Activated CD4-positive, alpha-beta T cell treated with anti-CD3 and anti-CD28 coated beads for 24 hours (primary cell): Measurements from ENCODE around the gene IL1RAPL1.
"Not testable (repeated sequence)": the region's sequence is repeated elsewhere in the genome, so short reads cannot be mapped to it uniquely, and the experiment has no call there.

Source experiments
- DNase-seq, 2 donors: peaks; one replicate each; pipeline ENCODE4 v3.0.0-alpha.2; 2020; ENCODE audit warnings: low read depth in 2 of 2

Gene IL1RAPL1

DNA sequence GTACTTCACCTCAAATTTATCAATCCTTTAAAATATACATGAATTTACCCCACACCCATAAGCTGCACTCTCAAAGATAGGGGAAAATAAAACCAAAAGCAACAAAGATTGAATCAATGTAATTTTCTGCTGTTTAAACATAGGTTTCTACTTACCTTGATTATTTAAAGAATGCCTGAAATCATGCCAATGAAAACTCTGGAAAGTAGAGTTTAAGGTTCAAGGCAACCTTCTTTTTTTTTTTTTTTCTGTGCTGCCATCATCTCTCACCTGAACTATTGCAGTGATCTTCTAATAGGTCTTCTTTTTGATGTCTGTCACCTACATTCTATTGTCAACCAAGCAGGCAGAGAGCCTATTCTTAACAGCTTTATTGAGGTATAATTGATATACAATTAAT is 682.1 kb downstream of the IL1RAPL1 start:
- DNase-seq: no peak

DNA sequence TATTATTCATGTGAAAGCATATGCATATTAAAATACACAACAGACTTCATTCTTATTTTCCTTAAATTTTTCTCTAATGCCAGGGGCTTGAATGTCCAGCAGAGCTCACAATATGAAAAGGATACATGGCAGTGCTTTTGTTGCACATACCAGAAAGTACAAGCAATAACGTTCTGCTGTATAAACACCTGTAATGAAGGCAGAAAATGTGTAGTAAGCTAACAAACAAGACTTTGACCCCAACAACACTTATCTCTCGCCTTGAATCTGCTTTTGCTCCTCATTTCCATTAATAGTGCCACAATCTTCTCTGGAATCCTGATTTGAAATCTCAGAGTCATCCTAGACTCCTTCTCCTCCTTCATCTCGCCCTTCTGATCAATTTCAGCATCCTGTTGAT is 687.3 kb downstream of the IL1RAPL1 start:
- DNase-seq: no peak

DNA sequence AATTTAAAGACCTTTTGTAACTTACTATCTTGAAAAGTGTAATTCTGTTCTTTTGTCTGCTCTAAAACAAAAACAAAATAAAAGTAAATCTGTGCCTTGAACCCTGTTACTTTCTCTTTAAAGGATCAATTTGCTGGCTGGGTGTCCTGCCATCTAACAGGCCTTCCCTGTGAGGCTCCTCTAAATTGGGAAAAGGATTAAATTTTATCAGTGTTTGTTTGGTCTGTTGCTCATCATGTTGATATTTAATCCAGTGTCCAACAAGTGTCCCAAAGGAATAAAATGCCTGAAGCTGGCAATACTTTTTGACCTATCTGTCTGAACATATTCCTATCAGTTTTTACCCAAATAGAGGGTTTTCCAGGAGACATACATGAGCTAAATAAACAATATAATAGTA is 688.7 kb downstream of the IL1RAPL1 start:
- no peak for DNase-seq

DNA sequence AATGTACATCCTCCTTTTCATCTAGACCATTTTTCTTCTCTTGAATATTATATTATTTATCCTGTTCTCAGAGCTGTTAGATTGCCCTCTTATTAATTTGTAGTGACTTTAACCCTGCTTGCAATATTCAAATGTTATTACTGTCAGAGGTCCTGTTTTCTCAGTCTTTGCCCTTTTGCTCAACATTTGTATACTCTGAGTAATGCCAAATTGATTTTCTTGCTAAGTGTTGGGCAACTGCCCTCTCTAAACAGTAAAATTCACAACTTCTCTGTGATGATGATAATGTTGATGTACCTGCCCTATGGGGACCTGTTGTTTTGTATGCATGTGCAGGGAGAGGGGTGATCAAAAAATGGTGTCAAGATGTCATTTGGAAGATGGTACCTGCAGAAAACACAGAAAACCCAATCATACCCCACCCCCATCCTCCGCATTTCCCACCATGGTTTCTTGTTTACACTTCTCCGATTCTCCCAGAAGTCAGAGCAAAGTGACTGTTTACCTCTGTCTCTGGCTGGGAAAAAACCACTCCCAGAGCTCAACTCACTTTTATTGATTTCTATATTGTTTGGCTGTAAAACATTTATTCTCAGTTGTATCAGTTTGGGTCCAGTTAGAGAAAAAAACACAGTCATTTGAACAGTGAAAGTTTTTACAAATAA is 694.0 kb downstream of the IL1RAPL1 start:
- no peak for DNase-seq

DNA sequence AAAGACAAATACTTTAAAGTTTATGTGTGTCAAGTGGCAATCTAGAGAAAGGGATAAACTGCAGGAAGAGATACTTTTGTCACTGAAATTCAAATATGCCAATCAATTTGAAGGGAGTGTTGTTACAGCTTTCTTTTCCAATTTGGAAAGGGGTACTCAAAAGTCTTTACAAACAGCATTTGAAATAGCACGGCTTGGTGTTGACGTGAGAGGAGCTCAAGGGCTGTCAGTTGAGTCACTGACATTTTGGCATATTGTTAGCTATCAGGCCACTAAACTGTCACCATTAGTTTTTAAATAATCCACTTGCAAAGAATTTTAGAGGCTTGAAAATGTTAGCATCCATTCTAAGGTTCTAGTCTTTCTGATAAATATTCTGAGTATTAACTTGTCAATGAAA is 698.4 kb downstream of the IL1RAPL1 start:
- no peak for DNase-seq

DNA sequence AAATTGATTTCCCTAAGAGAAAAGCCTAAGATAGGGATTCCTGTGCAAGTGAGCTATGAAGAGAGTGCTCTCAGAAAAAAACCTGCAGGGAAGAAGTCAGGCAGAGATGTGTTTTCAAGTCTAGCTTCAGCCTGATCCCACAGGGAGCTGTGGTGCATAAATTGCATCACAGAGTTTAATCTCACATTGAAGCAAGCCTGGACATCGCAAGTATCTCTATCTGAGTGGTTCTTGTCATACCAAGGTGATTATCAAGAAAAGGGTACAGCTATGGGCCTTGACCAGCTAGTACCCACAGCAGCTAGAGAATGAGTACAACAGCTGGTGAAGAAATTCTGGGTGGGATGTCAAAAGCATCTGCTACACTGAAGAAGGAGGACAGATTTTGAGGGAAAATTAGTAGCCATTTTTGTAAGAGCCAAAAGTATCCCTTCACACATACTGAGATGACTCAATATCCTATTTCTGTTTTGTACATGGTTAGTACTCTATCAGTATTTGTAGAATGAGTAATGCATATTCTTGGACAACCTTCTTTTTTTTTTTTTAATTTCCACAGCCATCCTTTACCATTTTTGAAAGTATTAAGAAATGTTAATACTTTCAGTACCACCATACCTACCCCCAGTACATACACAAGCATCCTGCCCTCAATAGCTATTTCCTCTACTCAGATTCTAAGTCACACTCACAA is 708.9 kb downstream of the IL1RAPL1 start:
- DNase-seq: no peak

DNA sequence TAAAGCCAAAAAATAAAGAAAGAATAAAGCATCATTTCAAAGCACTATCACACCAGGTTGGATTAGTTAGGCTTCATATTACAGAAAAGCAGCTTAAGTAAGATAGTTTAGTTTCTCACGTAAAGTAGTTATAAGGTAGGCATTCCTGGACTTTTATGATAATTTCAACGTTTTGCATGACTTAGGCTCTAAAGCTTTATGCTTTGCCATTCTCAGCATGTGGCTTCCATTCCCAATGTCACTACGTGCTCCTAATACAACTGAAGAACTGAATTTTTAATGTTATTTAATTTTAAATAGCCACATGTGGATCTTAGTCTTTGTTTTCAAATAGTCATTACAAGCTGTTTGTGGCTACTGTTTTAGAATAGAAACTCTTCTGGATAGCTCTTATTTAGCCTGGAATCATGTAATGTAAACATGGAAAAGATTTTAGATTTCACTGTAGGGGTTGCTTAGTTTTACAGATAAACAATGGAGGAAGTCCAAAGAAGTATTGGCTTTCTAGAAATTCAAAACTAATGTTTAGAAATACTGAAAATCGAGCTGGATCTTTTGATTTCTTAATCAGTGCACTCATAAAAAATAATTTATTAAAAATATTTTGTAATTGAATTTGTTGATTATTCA is 710.0 kb downstream of the IL1RAPL1 start:
- DNase-seq: no peak

DNA sequence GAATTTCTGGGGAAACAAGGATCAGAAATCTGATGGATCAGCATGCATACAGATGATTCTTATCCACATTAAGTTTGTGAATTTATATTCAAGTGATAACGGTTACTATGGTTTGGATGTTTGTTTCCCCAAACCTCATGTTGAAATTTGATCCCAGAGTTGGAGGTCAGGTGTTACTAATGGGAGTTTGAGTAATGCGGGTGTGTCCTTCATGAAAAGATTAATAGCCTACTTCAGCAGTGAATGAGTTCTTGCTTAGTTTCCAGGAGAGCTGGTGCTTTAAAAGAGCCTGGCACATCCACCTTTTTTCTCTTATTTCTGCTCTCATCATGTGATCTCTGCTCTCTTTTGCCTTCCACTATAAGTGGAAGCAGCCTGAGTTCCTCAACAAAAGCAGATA is 712.4 kb downstream of the IL1RAPL1 start:
- DNase-seq: no peak

DNA sequence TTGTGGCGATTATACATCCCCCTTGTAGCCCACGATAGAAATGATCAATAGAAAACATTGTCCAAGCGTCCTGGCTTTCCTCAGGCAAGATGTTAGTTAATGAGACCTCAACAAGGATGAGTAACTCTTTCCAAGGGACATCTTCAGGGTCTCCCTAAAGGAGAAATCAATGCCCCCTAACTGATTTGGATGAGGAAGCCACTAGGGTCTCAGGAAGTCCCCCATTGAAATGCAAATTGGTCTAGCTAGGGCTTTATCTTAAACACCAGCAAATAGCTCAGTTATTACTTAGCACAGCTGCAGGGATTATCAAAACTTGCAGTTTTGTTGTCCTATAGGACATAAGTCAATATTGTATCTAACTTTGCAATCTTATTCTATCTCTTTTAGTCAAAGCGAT is 721.5 kb downstream of the IL1RAPL1 start:
- no peak for DNase-seq

DNA sequence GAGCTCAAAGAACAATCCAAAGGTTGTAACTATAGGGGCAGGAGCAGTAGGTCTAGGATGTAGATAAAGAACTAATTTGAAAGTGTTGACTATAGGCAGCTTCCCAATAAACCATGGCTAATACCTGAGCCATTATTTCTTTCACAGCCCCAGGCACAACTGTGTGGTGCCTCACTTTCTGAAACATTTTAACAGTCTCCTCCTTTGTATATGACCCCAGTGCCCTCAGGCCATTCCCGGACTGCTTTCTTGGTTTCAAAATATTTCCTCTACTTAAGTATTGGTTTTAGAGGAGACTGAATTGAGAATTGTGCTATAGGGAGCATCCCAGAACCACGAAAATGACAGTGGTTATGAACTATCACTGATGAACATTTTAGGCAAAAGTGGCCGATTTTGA is 728.7 kb downstream of the IL1RAPL1 start:
- no peak for DNase-seq

DNA sequence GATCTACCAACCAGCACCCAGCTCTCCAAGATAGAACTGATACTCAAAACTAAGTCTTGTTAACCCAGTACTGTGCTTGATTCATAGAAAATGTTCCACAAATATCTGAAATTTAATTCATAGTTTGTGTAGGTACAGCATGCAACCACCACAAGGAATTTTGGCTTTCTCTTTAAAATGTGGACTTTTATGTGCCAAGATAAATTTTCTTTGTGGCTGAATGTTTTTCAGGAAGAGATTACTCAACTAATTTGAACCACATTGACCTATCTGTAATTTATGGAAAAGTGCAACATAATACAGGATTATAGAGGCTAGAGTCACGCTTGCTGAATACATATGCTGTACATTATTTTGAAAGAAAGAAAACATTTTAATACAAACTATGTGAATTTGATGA is 730.8 kb downstream of the IL1RAPL1 start:
- no peak for DNase-seq

DNA sequence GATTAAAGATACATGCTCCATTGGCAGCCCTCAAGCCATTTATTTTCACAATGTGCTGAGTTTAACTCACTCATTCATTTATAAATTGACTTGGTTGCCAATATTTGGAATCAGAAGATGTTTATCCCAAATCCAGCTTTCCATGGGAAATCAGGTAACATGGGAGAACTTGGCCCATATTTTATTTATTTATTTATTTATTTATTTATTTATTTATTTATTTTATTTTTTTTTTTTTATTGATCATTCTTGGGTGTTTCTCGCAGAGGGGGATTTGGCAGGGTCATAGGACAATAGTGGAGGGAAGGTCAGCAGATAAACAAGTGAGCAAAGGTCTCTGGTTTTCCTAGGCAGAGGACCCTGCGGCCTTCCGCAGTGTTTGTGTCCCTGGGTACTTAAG is 745.2 kb downstream of the IL1RAPL1 start:
- not testable (repeated sequence) for DNase-seq

DNA sequence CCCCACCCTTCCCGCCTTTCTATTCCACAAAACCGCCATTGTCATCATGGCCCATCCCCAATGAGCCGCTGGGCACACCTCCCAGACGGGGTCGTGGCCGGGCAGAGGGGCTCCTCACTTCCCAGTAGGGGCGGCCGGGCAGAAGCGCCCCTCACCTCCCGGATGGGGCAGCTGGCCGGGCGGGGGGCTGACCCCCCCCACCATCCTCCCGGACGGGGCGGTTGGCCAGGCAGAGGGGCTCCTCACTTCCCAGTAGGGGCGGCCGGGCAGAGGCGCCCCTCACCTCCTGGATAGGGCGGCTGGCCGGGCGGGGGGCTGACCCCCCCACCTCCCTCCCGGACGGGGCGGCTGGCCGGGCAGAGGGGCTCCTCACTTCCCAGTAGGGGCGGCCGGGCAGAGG is 745.8 kb downstream of the IL1RAPL1 start:
- DNase-seq: not testable (repeated sequence)

DNA sequence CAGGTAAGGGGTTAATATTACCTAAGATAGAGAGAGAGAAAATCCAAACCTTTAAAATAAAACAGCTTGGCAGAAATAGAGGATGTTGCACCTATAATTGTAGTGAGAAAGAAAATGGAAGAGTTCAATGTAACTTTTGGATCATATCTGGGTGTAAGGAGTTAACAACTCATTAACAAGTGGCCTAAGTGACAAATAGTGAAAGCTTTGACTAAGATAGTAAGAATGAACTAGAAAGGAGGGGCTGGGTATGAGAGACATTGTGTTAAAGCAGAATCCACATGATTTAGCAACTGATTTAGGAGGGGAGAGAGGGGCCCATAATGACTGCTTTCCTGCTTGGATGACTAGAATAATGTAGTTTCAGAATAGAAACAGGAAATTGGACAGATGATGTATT is 761.0 kb downstream of the IL1RAPL1 start:
- no peak for DNase-seq

DNA sequence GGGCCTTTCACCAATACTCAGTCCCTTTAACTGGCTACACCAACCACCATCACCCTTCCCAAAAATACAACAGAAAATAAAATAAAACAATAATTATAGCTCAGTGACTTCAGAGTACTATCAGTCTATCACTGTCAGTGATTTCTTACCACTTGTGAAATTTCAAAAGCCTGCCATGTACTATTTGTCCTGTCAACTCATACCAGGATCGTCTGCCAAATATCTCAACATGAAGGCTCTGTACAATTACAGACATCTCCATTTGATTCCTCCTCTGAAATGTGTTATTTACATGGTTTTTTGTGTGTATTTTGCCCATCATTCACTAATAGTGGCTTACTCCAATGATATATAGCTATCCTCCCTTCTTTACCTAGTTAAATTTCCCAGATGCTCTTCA is 772.0 kb downstream of the IL1RAPL1 start:
- no peak for DNase-seq

DNA sequence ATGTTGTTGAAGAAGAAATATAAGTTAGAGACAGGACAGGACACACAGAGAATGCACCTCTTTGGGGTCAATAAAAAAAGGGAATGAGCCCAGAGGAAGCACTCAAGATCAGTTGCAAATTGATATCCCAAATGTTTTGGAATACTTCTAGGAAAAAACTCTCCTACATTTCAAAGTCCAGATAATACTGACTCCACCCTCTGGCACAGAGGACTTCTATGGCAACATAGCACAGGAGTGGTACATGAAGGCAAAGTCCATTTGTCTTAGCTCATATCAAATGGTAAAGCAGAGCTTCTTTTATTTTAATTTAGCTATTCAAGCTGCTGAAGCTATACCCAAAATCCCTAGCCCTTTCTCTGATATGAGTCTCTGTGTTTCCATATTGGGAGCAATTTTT is 787.5 kb downstream of the IL1RAPL1 start:
- not testable (repeated sequence) for DNase-seq

DNA sequence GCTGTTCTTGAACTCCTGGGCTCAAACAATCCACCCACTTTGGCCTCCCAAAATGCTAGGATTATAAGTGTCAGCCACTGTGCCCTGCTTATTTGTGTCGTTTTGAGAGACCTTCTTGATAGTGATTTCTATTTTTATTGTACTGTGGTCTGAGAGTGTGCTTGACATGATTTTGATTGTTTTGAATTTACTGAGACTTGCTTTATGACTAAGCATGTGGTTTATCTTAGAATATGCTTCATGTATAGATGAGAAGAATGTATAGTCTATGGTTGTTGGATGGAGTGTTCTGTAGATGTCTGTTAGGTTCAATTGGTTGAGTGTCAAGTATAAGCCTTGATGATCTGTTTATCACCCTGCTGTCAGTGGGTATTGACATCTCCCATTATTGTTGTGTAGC is 789.3 kb downstream of the IL1RAPL1 start:
- DNase-seq: no peak

DNA sequence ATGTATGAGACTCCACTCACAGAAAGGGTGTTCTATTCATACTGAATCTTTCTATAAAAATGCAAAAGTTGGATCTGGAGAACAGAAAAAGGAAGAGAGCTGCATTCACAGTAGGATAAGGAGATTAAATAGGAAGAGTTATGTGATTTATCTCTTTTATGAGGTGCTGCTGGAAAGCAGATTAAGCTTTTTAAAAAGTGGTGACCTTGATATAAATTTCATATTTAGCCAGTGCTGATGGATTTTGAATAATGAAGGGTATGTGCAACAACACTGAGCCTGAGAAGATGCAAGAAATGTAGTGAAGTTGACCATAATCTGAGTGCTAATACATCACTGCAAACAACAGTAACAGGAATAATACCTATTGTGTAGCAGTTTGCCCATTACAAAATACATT is 795.6 kb downstream of the IL1RAPL1 start:
- DNase-seq: no peak

DNA sequence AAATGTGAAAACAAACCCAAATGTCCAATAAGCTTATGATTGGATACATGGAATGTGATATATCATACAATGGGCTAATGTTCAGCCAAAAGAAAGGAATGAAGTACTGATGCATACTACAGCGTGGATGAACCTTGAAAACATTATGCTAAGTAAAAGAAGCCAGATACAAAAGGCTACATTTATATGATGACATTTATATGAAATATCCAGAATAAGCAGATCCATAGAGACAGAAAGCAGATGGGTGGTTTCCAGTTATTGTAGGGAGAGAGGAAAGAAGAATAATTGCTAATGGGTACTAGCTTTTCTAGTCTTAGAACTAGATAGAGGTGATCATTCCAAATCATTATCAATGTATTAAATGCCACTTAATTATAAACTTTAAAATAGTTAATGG is 801.3 kb downstream of the IL1RAPL1 start:
- no peak for DNase-seq

DNA sequence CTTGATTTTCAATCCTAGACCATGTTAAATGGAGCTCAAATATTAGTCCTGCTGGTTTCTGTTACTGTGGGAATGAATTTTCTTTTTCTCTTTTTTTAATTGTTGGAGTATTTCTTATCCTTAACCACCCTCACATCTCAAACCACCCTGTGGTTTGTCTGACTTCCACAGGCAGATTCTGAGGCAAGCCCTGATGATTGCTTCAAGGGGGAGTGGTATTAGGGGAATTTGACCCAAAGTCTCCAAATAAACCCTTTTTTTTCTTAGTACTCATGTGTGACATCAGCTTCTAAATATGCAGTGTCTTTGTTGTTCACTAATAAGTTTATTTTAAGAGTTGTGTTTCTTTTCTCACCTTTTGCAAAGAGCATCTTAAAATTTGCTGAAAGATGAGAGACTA is 810.3 kb downstream of the IL1RAPL1 start:
- no peak for DNase-seq

DNA sequence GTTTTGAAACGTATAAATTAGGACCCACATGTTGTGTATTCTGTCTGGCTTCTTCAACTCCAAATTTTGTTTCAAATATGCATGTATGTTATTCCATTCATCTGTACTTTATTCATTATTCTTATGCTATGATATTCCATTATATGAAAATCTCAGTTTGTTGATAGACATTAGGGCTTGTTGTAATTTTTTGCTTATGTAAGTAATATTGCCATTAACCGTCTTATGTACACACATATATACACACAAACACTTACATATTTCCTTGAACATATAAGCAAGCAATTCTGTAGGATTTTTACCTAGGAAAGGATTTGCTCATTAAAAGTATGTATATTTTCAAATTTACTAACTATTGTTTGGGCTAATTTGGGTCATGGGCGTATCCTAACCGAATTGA is 820.1 kb downstream of the IL1RAPL1 start:
- no peak for DNase-seq

DNA sequence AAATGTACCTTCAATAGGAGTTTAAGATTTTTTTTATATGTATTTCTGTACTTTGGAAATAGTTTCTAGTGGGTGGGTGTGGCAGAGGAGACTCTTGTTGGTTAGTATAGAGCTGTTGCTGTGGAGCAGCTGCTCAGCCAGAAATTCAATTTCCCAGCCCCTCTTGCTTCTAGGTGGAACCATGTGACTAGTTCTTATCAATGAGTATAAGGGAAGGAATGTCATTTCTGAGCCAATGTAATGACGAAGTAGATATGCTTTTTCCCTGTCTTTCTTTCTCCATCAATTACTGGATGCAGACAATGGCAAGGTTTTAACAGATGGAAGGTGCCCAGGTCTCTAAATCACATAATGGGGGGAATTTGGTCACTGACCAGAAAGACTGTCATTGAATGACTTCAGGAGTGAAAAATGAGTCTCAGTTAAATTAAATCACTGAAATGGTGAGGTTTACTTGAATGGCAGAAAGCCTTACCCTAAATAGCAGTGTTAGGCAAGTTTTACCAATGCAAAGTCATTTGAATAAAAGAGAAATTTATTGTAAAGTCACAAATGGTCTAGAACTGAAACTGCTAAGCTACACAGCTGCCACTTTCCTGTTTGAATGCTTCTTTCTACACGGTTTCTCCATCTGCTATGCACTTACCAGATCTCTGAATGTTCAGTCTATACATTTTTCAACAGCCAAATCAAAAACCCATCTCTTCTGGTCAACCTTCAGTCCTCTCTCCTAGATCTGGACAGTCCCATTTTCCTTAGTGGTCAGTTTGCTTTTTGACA is 832.7 kb downstream of the IL1RAPL1 start:
- DNase-seq: no peak

DNA sequence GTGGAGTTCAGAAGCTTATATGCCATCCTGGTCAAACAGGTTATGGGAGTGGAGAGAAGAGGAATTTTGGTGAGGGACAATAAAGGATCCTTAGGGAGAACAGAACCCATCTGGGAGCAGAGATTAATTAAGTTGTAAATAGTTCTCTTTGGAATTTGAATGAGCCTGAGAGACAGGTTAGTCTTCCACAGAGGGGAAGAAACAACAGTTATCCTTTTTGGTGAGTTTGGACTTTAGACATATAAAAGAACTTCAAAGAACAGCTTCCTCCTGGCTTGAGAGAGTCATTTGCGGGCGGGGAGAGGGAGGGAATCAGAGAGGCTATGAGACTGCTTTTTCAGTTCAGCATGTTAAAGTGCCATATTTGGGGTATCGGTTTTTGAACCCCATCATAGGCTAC is 834.8 kb downstream of the IL1RAPL1 start:
- no peak for DNase-seq
